Measurements from ENCODE around the gene BABAM1. TPM values are rescaled to one million over a fixed set of nuclear protein-coding genes. Genes with fewer than 3 reads are reported as not detected.

The BABAM1 gene
- 10 to 100 TPM; 67.9 to 71.7 TPM for total RNA-seq

DNA sequence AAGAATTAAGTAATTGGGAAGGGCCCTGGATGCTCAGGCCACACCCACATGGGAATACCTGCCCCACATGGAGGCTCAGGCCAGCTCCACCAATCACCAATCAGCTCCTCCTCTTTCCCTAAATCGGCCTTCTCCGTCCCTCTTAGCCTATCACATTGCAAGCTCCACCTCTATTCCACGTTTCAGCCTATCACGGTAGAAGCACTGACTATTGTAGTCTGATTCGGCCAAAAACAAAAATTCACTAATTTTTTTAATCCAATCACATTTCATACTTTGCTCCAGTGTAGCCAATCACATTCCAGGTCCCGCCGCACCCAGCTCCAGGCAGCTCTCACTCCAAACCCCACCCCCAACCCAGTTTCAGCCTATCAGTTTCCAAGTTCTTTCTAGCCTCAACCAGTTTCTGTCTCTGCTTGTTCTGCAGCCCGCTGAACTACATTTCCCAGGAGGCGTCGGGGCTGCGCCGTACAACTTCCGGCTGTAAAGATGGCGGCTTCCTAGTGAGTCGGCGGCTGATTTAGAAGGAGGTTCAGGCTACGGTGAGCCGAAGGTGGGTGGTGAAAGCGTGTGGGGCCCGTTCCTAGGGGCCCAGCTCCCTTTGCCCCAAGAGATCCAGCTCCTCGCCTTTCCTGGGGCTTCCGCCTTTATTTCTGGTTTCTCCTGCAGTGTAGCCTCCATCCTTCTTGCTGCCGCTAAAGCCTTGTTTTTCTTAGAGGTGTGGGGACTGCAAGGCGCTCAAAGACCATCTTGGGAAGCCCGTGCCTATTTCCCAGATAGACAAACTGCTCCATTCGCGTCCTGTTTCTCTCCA, at the start of gene BABAM1:
BABAM1 (plus strand) TSS at position 469 of the 814 bp plus-strand sequence. CDS start 1,364 bp downstream, outside the sequence.
- DNase-seq (ENCODE audit: low spot score), result peak; percentile 99
- peak within 1 kb of the TSS; percentile 70 to 85 for H3K4me3 ChIP-seq
- peaks cover 0 to 7% of the 10 kb centered on the region in 2 donors for H3K4me1 ChIP-seq
- H3K27me3 ChIP-seq, result no peaks in the 10 kb centered on the region
- H3K36me3 ChIP-seq, result peaks cover 16% of the 10 kb centered on the region
- H3K27ac ChIP-seq, result peak within 1 kb of the TSS; percentile 72 to 83
- TF ChIP-seq, protein P1, sequence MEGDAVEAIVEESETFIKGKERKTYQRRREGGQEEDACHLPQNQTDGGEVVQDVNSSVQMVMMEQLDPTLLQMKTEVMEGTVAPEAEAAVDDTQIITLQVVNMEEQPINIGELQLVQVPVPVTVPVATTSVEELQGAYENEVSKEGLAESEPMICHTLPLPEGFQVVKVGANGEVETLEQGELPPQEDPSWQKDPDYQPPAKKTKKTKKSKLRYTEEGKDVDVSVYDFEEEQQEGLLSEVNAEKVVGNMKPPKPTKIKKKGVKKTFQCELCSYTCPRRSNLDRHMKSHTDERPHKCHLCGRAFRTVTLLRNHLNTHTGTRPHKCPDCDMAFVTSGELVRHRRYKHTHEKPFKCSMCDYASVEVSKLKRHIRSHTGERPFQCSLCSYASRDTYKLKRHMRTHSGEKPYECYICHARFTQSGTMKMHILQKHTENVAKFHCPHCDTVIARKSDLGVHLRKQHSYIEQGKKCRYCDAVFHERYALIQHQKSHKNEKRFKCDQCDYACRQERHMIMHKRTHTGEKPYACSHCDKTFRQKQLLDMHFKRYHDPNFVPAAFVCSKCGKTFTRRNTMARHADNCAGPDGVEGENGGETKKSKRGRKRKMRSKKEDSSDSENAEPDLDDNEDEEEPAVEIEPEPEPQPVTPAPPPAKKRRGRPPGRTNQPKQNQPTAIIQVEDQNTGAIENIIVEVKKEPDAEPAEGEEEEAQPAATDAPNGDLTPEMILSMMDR (IDR thresholded peaks at IDR 0.05), result no peak
- no peaks in the 10 kb centered on the region for H3K9me3 ChIP-seq

- no peak for DNase-seq (ENCODE audit: low spot score)
- no peaks in the 10 kb centered on the region for H3K9me3 ChIP-seq
- no peak overlapping the region for H3K27ac ChIP-seq
- peaks cover 18% of the 10 kb centered on the region for H3K36me3 ChIP-seq
- peaks cover 0 to 17% of the 10 kb centered on the region in 2 donors for H3K4me1 ChIP-seq
- H3K4me3 ChIP-seq, result no peak overlapping the region
- TF ChIP-seq, protein P1 (IDR thresholded peaks at IDR 0.05), result no peak
- H3K27me3 ChIP-seq, result no peaks in the 10 kb centered on the region
These were observed 48.0 kb upstream of the BABAM1 start for GRCh38 chr19:17219286-17219685.

- H3K9me3 ChIP-seq, result no peaks in the 10 kb centered on the region
- peaks cover 18% of the 10 kb centered on the region for H3K36me3 ChIP-seq
- peaks cover 0 to 12% of the 10 kb centered on the region in 2 donors for H3K4me1 ChIP-seq
- DNase-seq (ENCODE audit: low spot score), result peak; percentile 75
- H3K4me3 ChIP-seq, result no peak overlapping the region
- TF ChIP-seq, protein P1 (IDR thresholded peaks at IDR 0.05), result no peak
- H3K27ac ChIP-seq, result no peak overlapping the region
- H3K27me3 ChIP-seq, result no peaks in the 10 kb centered on the region
These were observed 47.0 kb upstream of the BABAM1 start for GRCh38 chr19:17220207-17220758.

DNA sequence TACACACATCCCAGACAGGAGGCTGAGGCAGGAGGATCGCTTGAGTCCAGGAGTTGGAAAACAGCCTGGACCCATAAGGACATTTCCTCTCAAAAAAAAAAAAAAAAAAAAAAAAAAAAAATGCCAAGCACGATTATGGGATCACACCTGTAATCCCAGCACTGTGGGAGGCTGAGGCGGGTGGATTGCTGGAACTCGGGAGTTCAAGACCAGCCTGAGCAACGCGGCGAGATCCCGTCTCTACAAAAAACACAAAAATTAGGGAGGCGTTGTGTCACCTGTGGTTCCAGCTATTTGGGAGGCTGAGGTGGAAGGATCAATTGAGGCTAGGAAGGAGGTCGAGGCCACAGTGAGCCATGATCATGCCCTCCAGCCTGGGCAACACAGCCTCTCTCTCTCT, 42.2 kb upstream of the BABAM1 start:
- peaks cover 0 to 22% of the 10 kb centered on the region in 2 donors for H3K4me1 ChIP-seq
- no peaks in the 10 kb centered on the region for H3K9me3 ChIP-seq
- TF ChIP-seq, protein P1 (IDR thresholded peaks at IDR 0.05), result no peak
- H3K4me3 ChIP-seq, result no peak overlapping the region
- H3K36me3 ChIP-seq, result no peaks in the 10 kb centered on the region
- no peaks in the 10 kb centered on the region for H3K27me3 ChIP-seq
- no peak for DNase-seq (ENCODE audit: low spot score)
- H3K27ac ChIP-seq, result no peak overlapping the region

GRCh38 chr19:17226002-17226933, 41.0 kb upstream of the BABAM1 start, which contains the start of gene OCEL1:
Gene OCEL1, plus strand, starts transcription at chr19:17226226. Its CDS starts 22 bp downstream, at chr19:17226248.
- H3K27ac ChIP-seq, result peak within 1 kb of the TSS; percentile 85 to 86
- no peaks in the 10 kb centered on the region for H3K9me3 ChIP-seq
- H3K4me3 ChIP-seq, result peak within 1 kb of the TSS; percentile 51 to 70
- peaks cover 0 to 18% of the 10 kb centered on the region in 2 donors for H3K4me1 ChIP-seq
- peak; percentile 99 for DNase-seq (ENCODE audit: low spot score)
- no peaks in the 10 kb centered on the region for H3K27me3 ChIP-seq
- TF ChIP-seq, protein P1 (IDR thresholded peaks at IDR 0.05), result no peak
- H3K36me3 ChIP-seq, result peaks cover 1% of the 10 kb centered on the region
